Heart right ventricle (tissue), 16 donors: ENCODE measurements around the gene IKZF5. TPM values are rescaled to one million over a fixed set of nuclear protein-coding genes. Genes with fewer than 3 reads are reported as not detected.
A peak's percentile ranks its signal among the peaks of the same experiment; 100 is the strongest.

Source experiments
- ATAC-seq, 8 donors: fragments of 200-7000 bp; cut with Tn5 transposase; one replicate each; pipeline ENCODE4 v1.9.1; 2020; ENCODE audit warnings: mild to moderate bottlenecking in 8 of 8, moderate library complexity in 8 of 8, moderate number of reproducible peaks in 1 of 8
- DNase-seq, 2 donors: peaks; one replicate each; pipeline ENCODE4 v3.0.0-alpha.2; 2020
- H3K27ac ChIP-seq, 10 donors: fragments of 200-600 bp; sonication (generic) in 2 of 10; one replicate each; pipeline versions ENCODE4 v1.5.0 to v1.8.0; 2020 to 2022; ENCODE audit warnings: mild to moderate bottlenecking in 3 of 10
- H3K27me3 ChIP-seq, 7 donors: fragments of 200-600 bp; one replicate each; pipeline ENCODE4 v1.8.0; 2021 to 2022; ENCODE audit warnings: mild to moderate bottlenecking in 2 of 7
- H3K36me3 ChIP-seq, 9 donors: fragments of 200-600 bp; sonication (generic) in 1 of 9; one replicate each; pipeline versions ENCODE4 v1.5.0 to v1.8.0; 2020 to 2022; ENCODE audit warnings: mild to moderate bottlenecking in 2 of 9
- H3K4me1 ChIP-seq, 9 donors: fragments of 200-600 bp; sonication (generic) in 1 of 9; one replicate each; pipeline versions ENCODE4 v1.5.0 to v1.8.0; 2020 to 2022; ENCODE audit warnings: mild to moderate bottlenecking in 4 of 9
- H3K4me3 ChIP-seq, 10 donors: fragments of 200-600 bp; sonication (generic) in 2 of 10; one replicate each; pipeline versions ENCODE4 v1.5.0 to v1.8.0; 2020 to 2022; ENCODE audit warnings: mild to moderate bottlenecking in 7 of 10, moderate library complexity in 2 of 10
- H3K9me3 ChIP-seq, 11 donors: fragments of 200-600 bp in 10 of 11; sonication (generic) in 2 of 11; one replicate each; pipeline versions ENCODE4 v1.5.0 to v1.8.0; 2013 to 2022; ENCODE audit warnings: mild to moderate bottlenecking in 2 of 11, control low read depth in 1 of 11, moderate library complexity in 1 of 11
- CTCF ChIP-seq, 9 donors: fragments of 200-600 bp; sonication (generic) in 2 of 9; IDR thresholded peaks; one replicate each; pipeline versions ENCODE4 v1.5.0 to v1.8.0; 2021 to 2022; ENCODE audit warnings: antibody characterized with exemption in 9 of 9, mild to moderate bottlenecking in 5 of 9, moderate library complexity in 1 of 9
- WGBS, 2 donors: extraction: QIAGEN DNeasy Blood & Tissue Kit; methylation state at CpG; one replicate each; pipeline ENCODE4 v1.1.7; 2013; ENCODE audit warnings: inconsistent platforms in 1 of 2; 5-methylcytosine and 5-hydroxymethylcytosine counted together
- intact Hi-C, 10 donors: fragments of 100-400 bp; cut with DNase I; formaldehyde crosslinking; loops; one replicate each; pipeline versions ENCODE4 v1.11.1 to v1.14.2; 2022
- polyA plus RNA-seq, 2 donors: library from polyadenylated mRNA; stranded (reverse); fragments of 200-250 nt; gene quantifications; one replicate each; pipeline ENCODE4 v1.2.3, GENCODE V29; 2013
- total RNA-seq, 10 donors: library from RNA; stranded (reverse); fragmentation: NEBNext Ultra II Directional in 3 of 10; extraction: Animal tissue kit (Norgen Biotek cat#: 25700) in 3 of 10; gene quantifications; one replicate each; pipeline versions ENCODE4 v1.2.1 to v1.2.4, GENCODE V29; 2021 to 2023
- donor health status: Arrhythmogenic right ventricular cardiomyopathy.
- donor health status: ischemic (EF 13 %, LVEDD 7.1; RV severe dilation, severe dysfunction).
- donor health status: healthy with polysubstance abuse.
- donor health status: DM: no; HTN: yes; CAD: no.
- donor health status: DM: no; HTN: no; CAD: no.
- donor health status: ischemic (EF 25% LVEDD 6.9; RV normal size, moderate dysfunction).
- donor health status: ischemic (EF 25% LVEDD 5.7; RV mildly dilated, moderate dysfunction).
- donor health status: healthy.
- donor health status: DM: yes; HTN: yes; CAD: no.
- donor health status: Ischemic cardiomyopathy.
- donor health status: ischemic (EF 35%, LVEDD 5.7; RV mildly dilated, moderate dysfunction).
- donor health status: nonischemic (EF 11% LVEDD 7.7; RV severe dilation, severe dysfunction).
- donor health status: DM: yes; HTN: yes; CAD: no.
- donor health status: PGD.
- donor health status: ischemic (EF 29% LVEDD 5.4; RV normal size, mild dysfunction).
- donor health status: nonischemic (EF 23%, LVEDD 6.1; RV moderate dilation, normal function).

IKZF5 gene
- total and polyA plus RNA-seq, 12 donors = 3.8 to 14.4 (median 10.9) TPM

GRCh38 chr10:123016228-123016627 is 7.6 kb upstream of the IKZF5 start:
- no peaks in the 10 kb centered on the region for H3K4me1 ChIP-seq
- no peaks in the 10 kb centered on the region for H3K27me3 ChIP-seq
- no peak for ATAC-seq
- H3K36me3 ChIP-seq = peaks cover 0 to 2% (median 0%) of the 10 kb centered on the region in 9 donors
- no peaks in the 10 kb centered on the region for H3K9me3 ChIP-seq
- H3K27ac ChIP-seq = no peak overlapping the region
- intact Hi-C loops = no loop called here
- H3K4me3 ChIP-seq = no peak overlapping the region
- no peak for TF ChIP-seq CTCF (IDR thresholded peaks at IDR 0.05)
- no peak for DNase-seq
- 97 to 98% methylated on average over 4 of the region's 4 CpGs for WGBS, 2 donors

- Histone ChIP-seq H3K36me3 (peaks cover 0 to 2% (median 0%) of the 10 kb centered on the region in 9 donors), H3K9me3 (no peaks in the 10 kb centered on the region), H3K4me1 (peaks cover 1 to 9% (median 5%) of the 10 kb centered on the region in 9 donors), H3K27me3 (no peaks in the 10 kb centered on the region), H3K4me3 (no peak overlapping the region), H3K27ac (no peak overlapping the region)
- TF ChIP-seq CTCF (IDR thresholded peaks at IDR 0.05) = no peak
- DNase-seq = no peak
- ATAC-seq = no peak
- 98 to 99% methylated on average over 2 of the region's 2 CpGs for WGBS, 2 donors
- intact Hi-C loops = no loop called here
Observed at GRCh38 chr10:123014772-123015171, 6.2 kb upstream of the IKZF5 start.

- no peak overlapping the region for H3K4me3 ChIP-seq
- 95 to 97% methylated on average over 39 to 43 of the region's 43 CpGs for WGBS, 2 donors
- intact Hi-C loops = no loop called here
- no peak overlapping the region for H3K27ac ChIP-seq
- ATAC-seq = no peak
- H3K27me3 ChIP-seq = no peaks in the 10 kb centered on the region
- H3K4me1 ChIP-seq = peaks cover 4 to 13% (median 11%) of the 10 kb centered on the region in 9 donors
- H3K9me3 ChIP-seq = no peaks in the 10 kb centered on the region
- DNase-seq = peak in 1 of 2 donors; percentile 17
- no peak for TF ChIP-seq CTCF (IDR thresholded peaks at IDR 0.05)
- peaks cover 0 to 2% (median 0%) of the 10 kb centered on the region in 9 donors for H3K36me3 ChIP-seq
Observed at GRCh38 chr10:123013456-123014419, 5.1 kb upstream of the IKZF5 start.

- H3K4me3 ChIP-seq = no peak overlapping the region
- no peaks in the 10 kb centered on the region for H3K27me3 ChIP-seq
- H3K9me3 ChIP-seq = no peaks in the 10 kb centered on the region
- intact Hi-C loops = no loop called here
- H3K27ac ChIP-seq = no peak overlapping the region
- DNase-seq (no peak), ATAC-seq (no peak)
- no peak for TF ChIP-seq CTCF (IDR thresholded peaks at IDR 0.05)
- H3K36me3 ChIP-seq = peaks cover 0 to 2% (median 0%) of the 10 kb centered on the region in 9 donors
- 80 to 83% methylated on average over 3 of the region's 3 CpGs for WGBS, 2 donors
- peaks cover 4 to 22% (median 21%) of the 10 kb centered on the region in 9 donors for H3K4me1 ChIP-seq
Observed at GRCh38 chr10:123011987-123012386, 3.4 kb upstream of the IKZF5 start.
